ENCODE measurements around the gene CLIP1.
"Not testable (repeated sequence)": the region's sequence is repeated elsewhere in the genome, so short reads cannot be mapped to it uniquely, and the experiment has no call there.

The CLIP1 gene

GRCh38 chr12:122399592-122400373 lies 22.7 kb downstream of the CLIP1 start:
- in situ Hi-C loops (cut with HindIII; ENCODE audit: low sequenced_read_pairs) = loop anchor here (5.0 kb wide), 2 partner anchors 38 to 73 kb away; no protein-coding TSS in a partner anchor

DNA sequence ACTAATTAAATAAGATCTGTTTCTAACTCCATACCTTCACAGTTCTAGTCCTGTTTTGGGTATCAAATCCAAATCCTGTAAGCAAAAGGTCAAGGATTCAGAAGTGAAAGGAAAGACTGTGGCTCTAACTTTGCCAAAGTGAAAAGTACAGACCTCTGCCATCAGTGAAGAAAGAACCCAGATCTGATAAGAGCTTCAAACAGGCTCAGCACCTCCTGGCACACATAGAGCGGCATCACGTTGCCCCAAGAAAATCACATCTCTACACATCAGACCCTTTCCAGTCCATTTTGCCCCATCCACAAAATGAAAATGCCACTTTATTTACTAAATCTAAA lies 23.2 kb downstream of the CLIP1 start:
- in situ Hi-C loops (cut with HindIII; ENCODE audit: low sequenced_read_pairs) = loop anchor here (5.0 kb wide), 2 partner anchors 38 to 73 kb away; no protein-coding TSS in a partner anchor

GRCh38 chr12:122397981-122398380 lies 24.5 kb downstream of the CLIP1 start:
- in situ Hi-C loops (cut with HindIII; ENCODE audit: low sequenced_read_pairs) = loop anchor here (5.0 kb wide), 2 partner anchors 39 to 74 kb away; no protein-coding TSS in a partner anchor

- in situ Hi-C loops (cut with HindIII; ENCODE audit: low sequenced_read_pairs) = loop anchor here (5.0 kb wide), 2 partner anchors 42 to 77 kb away; no protein-coding TSS in a partner anchor
These were observed 27.1 kb downstream of the CLIP1 start for GRCh38 chr12:122395319-122395718.

DNA sequence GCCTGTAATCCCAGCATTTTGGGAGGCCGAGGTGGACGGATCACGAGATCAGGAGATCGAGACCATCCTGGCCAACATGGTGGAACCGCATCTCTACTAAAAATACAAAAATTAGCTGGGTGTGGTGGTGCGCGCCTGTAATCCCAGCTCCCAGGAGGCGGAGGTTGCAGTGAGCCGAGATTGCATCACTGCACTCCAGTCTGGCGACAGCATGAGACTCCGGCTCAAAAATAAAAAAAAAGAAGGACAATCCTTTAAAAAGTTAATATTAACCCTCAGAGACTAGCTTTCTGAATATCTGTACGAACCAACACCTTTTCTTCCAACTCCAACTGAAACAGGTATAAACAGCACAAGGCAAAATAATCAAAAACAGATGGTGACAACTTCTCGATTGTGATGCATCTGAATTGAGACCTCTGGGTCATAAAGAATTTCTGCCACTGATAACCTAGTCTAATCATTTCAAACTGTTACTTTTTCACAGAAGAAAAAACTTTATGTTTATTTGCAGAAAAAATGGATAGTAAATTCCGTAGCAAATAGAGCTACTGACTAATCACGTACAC lies 27.8 kb downstream of the CLIP1 start:
- in situ Hi-C loops (cut with HindIII; ENCODE audit: low sequenced_read_pairs) = loop anchor here (5.0 kb wide), 2 partner anchors 43 to 78 kb away; no protein-coding TSS in a partner anchor

- in situ Hi-C loops (cut with HindIII; ENCODE audit: low sequenced_read_pairs) = no loop called here
These were observed 28.7 kb downstream of the CLIP1 start for GRCh38 chr12:122393817-122394216.

DNA sequence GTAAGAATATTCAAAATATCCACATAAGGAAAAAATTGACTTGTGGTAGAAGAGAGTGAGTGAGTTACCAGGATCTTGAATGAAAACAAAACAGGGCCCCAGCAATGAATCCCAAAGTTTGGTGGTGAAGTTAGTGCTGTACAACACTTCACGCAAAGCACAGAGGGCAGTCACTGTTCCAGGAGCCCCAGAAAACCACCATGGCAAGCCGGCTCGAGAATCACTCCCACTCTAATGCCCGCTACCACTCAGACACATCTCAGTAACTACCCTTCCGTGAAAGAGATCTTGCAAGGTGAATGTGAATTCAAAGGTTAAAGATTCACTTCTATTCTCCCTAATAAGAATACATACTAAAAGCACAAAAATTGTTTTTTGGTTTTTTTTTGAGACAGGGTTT lies 30.1 kb downstream of the CLIP1 start:
- in situ Hi-C loops (cut with HindIII; ENCODE audit: low sequenced_read_pairs) = no loop called here

DNA sequence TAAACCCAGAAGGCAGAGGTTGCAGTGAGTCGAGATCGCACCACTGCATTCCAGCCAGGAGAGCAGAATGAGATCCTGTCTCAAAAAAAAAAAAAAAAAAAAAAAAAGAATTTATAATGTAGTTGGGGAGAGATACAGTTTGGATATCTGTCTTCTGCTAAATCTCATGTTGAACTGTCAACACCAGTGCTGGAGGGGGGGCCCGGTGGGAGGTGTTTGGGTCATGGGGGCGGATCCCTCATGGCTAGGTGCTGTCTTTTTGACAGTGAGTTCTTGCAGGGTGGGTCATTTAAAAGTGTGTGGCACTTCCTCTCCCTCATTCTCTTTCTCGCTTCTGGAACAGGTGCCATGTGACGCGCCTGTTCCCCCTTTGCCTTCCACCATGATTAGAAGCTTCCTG lies 32.8 kb downstream of the CLIP1 start:
- in situ Hi-C loops (cut with HindIII; ENCODE audit: low sequenced_read_pairs) = no loop called here

DNA sequence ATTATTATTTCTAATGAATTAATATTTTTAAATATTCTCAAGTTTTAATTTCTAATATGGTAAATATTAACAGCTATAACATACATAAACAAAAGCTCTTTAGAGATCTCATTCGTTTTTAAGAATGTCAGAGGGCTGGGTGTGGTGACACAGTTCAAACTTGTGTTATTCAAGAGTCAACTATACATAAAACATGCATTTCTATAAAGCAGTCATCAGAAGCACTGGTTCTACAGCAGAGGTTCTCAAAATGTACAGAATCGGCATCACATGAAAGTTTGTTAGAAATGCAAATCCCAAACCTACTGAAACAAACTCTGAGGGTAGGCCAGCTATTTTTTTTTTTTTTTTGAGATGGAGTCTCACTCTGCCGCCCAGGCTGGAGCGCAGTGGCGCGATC lies 34.6 kb downstream of the CLIP1 start:
- in situ Hi-C loops (cut with HindIII; ENCODE audit: low sequenced_read_pairs) = no loop called here

DNA sequence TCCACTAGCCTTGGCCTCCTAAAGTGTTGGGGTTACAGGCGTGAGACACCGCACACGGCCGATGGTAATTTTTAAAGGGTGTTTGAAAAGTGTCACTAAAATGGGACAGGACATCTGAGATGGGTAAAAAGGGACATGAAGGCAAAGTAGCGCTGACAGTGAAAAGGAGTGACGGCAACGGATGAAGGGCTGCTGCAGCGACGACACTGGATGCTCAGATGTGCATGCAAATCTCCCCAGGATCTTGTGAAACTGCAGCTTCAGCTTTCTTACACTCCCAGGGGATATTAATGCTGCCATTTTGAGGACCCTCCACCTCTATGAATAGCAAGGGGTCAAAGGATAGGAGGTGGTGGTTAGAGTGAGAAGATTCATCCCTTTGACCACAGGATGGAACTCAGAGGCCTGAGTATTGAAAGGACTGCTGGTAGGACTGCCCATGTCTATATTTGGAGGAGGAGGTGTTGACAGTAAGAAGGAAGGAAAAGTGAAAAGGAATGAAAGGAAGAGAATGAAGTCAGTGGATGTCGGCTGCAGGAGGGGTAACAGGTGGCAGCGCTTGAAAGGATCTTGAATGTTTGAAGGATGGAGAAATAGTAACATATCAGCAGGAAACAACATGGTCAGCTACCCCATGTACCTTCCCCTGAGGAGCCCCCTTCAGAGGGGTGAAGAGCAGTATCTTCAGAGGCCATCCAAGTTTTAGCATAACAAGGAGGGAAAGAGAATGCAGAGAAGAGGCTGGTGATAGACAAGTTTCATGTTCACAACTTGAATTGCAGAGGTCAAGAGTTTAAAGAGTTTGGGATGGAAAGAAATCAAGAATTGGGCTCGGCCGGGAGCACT lies 37.1 kb downstream of the CLIP1 start:
- in situ Hi-C loops (cut with HindIII; ENCODE audit: low sequenced_read_pairs) = no loop called here

DNA sequence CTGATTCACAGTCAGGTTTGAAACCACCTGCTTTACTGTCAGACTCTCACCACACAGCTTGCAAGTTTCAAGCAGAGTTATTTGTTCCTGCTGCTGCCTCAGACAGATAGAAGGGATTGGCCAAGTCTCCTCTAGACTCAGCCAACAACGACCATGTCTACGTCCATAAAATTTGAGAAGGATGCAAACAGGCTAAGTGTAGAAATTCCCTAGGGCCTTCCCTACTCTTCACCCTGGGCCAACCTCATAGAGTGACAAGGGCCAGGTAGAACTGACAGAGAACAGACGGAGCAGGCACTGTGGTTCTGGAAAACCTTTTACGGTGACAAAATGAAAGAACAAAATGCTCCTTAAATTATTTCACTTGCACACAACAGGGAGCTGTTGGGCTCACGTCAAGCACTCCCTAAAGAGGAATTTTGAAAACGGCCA lies 39.5 kb downstream of the CLIP1 start:
- in situ Hi-C loops (cut with HindIII; ENCODE audit: low sequenced_read_pairs) = loop anchor here (5.0 kb wide), 1 partner anchor 41 kb away; no protein-coding TSS in a partner anchor

DNA sequence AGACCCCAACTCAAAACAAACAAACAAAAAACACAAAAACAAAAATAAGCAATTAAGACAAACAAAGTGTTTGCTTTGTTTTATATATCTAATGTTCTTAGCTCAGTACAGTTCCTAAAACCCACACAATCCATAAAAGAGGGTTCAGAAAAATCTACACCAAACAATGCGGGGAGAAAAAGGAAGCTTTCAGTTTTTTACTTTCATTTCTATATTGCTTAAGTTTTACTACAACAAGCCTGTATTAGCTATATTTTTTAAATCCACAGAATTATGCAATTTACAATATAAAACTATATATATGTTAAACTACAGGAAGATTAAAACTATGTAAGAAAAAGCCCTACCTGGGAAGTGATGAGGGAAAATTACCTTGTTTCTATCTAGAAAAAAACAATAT lies 41.4 kb downstream of the CLIP1 start:
- in situ Hi-C loops (cut with HindIII; ENCODE audit: low sequenced_read_pairs) = loop anchor here (5.0 kb wide), 1 partner anchor 39 kb away; no protein-coding TSS in a partner anchor

- in situ Hi-C loops (cut with HindIII; ENCODE audit: low sequenced_read_pairs) = not testable (repeated sequence)
These were observed 45.7 kb downstream of the CLIP1 start for GRCh38 chr12:122376751-122377150.

DNA sequence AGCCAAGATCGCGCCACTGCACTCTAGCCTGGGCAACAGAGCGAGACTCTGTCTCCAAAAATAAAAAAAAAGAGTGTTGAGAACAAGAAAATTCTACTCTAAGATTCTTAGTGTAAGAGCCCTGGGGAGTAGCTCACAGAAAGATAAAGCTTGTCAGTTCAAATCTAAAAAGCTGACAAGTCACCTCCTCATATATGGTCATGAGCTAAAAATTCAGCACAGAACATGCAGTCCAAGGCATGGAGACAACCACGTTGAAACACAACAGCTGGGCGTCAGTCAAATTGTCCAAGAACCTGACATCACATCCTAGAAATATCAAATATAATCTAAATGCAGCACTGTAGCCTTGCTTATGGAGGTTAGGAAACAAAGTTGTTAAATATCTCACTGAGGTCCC lies 47.8 kb downstream of the CLIP1 start:
- in situ Hi-C loops (cut with HindIII; ENCODE audit: low sequenced_read_pairs) = no loop called here

DNA sequence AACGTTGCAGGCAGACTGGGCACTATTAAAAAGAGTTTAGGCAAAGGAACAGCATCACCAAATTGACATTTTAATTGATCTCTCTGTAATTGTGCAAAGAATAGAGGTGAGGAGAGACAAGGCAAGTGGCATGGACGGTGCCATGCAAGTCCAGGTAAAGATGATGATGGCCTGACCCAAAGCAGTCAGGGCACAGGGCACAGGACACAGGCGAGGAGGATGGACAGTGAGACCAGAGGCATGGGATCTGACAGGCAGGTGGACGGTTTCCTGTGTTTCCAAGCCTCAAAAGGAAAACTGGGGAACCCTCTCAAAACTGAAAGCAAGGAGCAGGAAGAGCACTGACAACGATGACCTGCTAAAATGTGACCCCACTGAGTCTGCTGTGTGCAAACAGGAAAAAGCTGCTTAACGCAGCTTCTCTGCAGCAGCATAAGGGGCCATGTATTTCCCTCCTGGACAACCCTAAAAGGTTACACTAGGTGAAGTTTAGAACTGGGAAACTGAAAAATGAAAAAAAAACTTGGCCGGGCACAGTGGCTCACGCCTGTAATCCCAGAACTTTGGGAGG lies 50.9 kb downstream of the CLIP1 start:
- in situ Hi-C loops (cut with HindIII; ENCODE audit: low sequenced_read_pairs) = no loop called here

DNA sequence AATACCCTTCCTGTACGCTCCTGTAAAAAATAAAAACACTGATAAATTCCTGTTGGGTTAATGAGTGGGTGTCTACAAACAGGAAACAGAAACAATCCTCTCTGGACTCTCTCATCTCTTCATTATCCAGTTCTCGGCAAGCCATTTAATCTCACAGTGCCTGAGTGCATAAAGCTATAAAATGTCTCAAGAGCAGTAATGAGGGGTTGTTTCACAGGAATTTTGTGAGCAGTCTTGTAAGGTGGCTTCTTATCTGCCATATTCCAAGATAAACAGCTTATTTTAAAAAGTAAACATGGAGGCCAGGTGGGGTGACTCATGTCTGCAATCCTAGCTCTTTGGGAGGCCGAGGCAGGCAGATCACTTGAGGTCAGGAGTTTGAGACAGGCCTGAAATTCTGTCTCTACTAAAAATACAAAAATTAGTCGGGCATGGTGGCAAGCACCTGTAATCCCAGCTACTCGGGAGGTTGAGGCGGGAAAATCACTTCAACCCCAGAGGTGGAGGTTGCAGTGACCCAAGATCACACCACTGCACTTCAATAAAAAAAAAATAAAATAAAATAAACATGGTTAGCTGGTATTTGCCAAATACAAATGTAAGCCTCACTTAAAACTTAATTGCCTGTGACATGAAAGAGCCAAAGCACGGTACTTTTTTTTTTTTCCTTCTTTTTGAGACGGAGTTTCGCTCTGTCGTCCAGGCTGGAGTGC lies 54.0 kb downstream of the CLIP1 start:
- in situ Hi-C loops (cut with HindIII; ENCODE audit: low sequenced_read_pairs) = no loop called here

DNA sequence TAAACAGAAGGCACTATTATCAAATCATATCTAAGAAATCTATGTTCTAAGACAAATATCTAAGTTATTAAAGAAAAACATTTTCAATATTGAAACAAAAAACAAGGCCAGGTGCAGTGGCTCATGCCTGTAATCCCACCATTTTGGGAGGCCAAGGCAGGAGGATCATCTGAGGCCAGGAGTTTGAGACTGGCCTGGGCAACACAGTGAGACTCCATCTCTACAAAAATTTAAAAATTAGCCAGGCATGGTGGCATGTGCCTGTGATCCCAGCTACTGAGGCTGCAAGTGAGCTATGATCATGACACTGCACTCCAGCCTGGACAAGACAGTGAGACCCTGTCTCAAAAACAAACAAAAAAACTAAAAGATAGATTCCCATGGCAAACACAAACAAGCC lies 54.8 kb downstream of the CLIP1 start:
- in situ Hi-C loops (cut with HindIII; ENCODE audit: low sequenced_read_pairs) = not testable (repeated sequence)

GRCh38 chr12:122366685-122367475 lies 55.6 kb downstream of the CLIP1 start:
- in situ Hi-C loops (cut with HindIII; ENCODE audit: low sequenced_read_pairs) = no loop called here

DNA sequence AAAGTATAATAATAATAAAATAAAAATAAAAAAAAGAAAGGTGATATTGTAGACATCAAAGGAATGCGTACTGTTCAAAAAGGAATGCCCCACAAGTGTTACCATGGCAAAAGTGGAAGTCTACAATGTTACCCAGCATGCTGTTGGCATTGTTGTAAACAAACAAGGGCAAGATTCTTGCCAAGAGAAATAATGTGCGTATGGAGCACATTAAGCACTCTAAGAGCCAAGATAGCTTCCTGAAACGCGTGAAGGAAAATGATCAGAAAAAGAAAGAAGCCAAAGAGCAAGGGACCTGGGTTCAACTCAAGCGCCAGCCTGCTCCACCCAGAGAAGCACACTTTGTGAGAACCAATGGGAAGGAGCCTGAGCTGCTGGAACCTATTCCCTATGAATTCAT lies 57.2 kb downstream of the CLIP1 start:
- in situ Hi-C loops (cut with HindIII; ENCODE audit: low sequenced_read_pairs) = not testable (repeated sequence)

DNA sequence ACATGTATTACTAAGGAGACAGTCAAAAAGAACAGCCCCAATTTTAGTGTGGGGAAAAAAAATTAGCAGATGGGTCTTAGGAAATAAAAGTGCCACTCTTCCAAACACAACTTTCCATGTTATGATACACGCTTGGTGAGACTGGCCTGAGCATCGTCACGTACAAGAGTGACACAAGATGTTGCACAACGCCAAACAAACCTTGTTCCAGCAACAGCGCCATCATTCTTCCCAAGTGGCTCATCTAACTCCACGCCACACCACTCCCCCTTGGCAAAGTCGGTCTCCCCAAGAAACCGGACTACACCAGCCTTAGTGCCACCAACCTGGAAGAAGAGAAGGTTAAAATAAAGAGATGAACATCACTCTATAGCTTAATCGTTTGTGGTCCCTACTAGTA lies 58.7 kb downstream of the CLIP1 start:
- in situ Hi-C loops (cut with HindIII; ENCODE audit: low sequenced_read_pairs) = no loop called here
